ENCODE measurements around the gene FNIP1.

The FNIP1 gene

GRCh38 chr5:131710391-131710790, 86.4 kb downstream of the FNIP1 start:
- no peak overlapping the region for H3K27ac ChIP-seq
- H3K9me3 ChIP-seq = no peaks in the 10 kb centered on the region
- TF ChIP-seq Cebpa-rat (IDR thresholded peaks at IDR 0.05) = no peak
- H3K27me3 ChIP-seq = no peaks in the 10 kb centered on the region
- H4K20me1 ChIP-seq = no peaks in the 10 kb centered on the region
- no peaks in the 10 kb centered on the region for H3K4me1 ChIP-seq
- no peak overlapping the region for H3K4me2 ChIP-seq
- no peak overlapping the region for H3K4me3 ChIP-seq
- H3K9ac ChIP-seq = no peak overlapping the region
- peaks cover 78% of the 10 kb centered on the region for H3K36me3 ChIP-seq

- no peaks in the 10 kb centered on the region for H3K9me3 ChIP-seq
- H3K4me3 ChIP-seq = no peak overlapping the region
- no peaks in the 10 kb centered on the region for H3K27me3 ChIP-seq
- no peak overlapping the region for H3K9ac ChIP-seq
- H4K20me1 ChIP-seq = no peaks in the 10 kb centered on the region
- H3K36me3 ChIP-seq = peaks cover 76% of the 10 kb centered on the region
- no peak overlapping the region for H3K27ac ChIP-seq
- H3K4me1 ChIP-seq = no peaks in the 10 kb centered on the region
- no peak for TF ChIP-seq Cebpa-rat (IDR thresholded peaks at IDR 0.05)
- no peak overlapping the region for H3K4me2 ChIP-seq
These were observed 87.8 kb downstream of the FNIP1 start for GRCh38 chr5:131709043-131709442.

GRCh38 chr5:131706281-131706680, 90.5 kb downstream of the FNIP1 start:
- peaks cover 81% of the 10 kb centered on the region for H3K36me3 ChIP-seq

GRCh38 chr5:131694926-131695325, 101.9 kb downstream of the FNIP1 start:
- Histone ChIP-seq H3K4me3 (no peak overlapping the region), H3K36me3 (peaks cover 68% of the 10 kb centered on the region), H3K9me3 (peaks cover 11% of the 10 kb centered on the region), H3K27me3 (no peaks in the 10 kb centered on the region), H4K20me1 (no peaks in the 10 kb centered on the region), H3K27ac (no peak overlapping the region), H3K4me1 (no peaks in the 10 kb centered on the region), H3K9ac (no peak overlapping the region), H3K4me2 (no peak overlapping the region)
- no peak for TF ChIP-seq Cebpa-rat (IDR thresholded peaks at IDR 0.05)

More at GRCh38 chr5:131706281-131706680, 90.5 kb downstream of the FNIP1 start:
- no peak for TF ChIP-seq Cebpa-rat (IDR thresholded peaks at IDR 0.05)
- H3K27ac ChIP-seq = no peak overlapping the region
- no peaks in the 10 kb centered on the region for H3K27me3 ChIP-seq
- no peaks in the 10 kb centered on the region for H4K20me1 ChIP-seq
- H3K9me3 ChIP-seq = no peaks in the 10 kb centered on the region
- H3K4me3 ChIP-seq = no peak overlapping the region
- no peaks in the 10 kb centered on the region for H3K4me1 ChIP-seq
- no peak overlapping the region for H3K4me2 ChIP-seq
- H3K9ac ChIP-seq = no peak overlapping the region

- peaks cover 60% of the 10 kb centered on the region for H3K36me3 ChIP-seq
These were observed 102.9 kb downstream of the FNIP1 start for GRCh38 chr5:131693894-131694293.

GRCh38 chr5:131685516-131686171, 111.2 kb downstream of the FNIP1 start:
- Histone ChIP-seq H3K9ac (no peak overlapping the region), H3K9me3 (peaks cover 6% of the 10 kb centered on the region), H3K4me1 (peaks cover 11% of the 10 kb centered on the region), H4K20me1 (no peaks in the 10 kb centered on the region), H3K4me3 (no peak overlapping the region), H3K4me2 (no peak overlapping the region), H3K27ac (no peak overlapping the region), H3K36me3 (peaks cover 41% of the 10 kb centered on the region), H3K27me3 (no peaks in the 10 kb centered on the region)
- TF ChIP-seq Cebpa-rat (IDR thresholded peaks at IDR 0.05) = no peak

More at GRCh38 chr5:131693894-131694293, 102.9 kb downstream of the FNIP1 start:
- Histone ChIP-seq H3K4me1 (no peaks in the 10 kb centered on the region), H3K4me2 (no peak overlapping the region), H3K9ac (no peak overlapping the region), H3K27ac (no peak overlapping the region), H3K9me3 (peaks cover 11% of the 10 kb centered on the region), H3K27me3 (no peaks in the 10 kb centered on the region), H4K20me1 (no peaks in the 10 kb centered on the region), H3K4me3 (no peak overlapping the region)
- no peak for TF ChIP-seq Cebpa-rat (IDR thresholded peaks at IDR 0.05)

- no peak overlapping the region for H3K4me3 ChIP-seq
- TF ChIP-seq Cebpa-rat (IDR thresholded peaks at IDR 0.05) = no peak
- H4K20me1 ChIP-seq = no peaks in the 10 kb centered on the region
- H3K27me3 ChIP-seq = no peaks in the 10 kb centered on the region
- H3K9me3 ChIP-seq = no peaks in the 10 kb centered on the region
- H3K9ac ChIP-seq = no peak overlapping the region
- peaks cover 37% of the 10 kb centered on the region for H3K36me3 ChIP-seq
- no peak overlapping the region for H3K27ac ChIP-seq
- peaks cover 11% of the 10 kb centered on the region for H3K4me1 ChIP-seq
- H3K4me2 ChIP-seq = no peak overlapping the region
These were observed 112.2 kb downstream of the FNIP1 start for GRCh38 chr5:131684595-131684994.

GRCh38 chr5:131684051-131684450, 112.8 kb downstream of the FNIP1 start:
- Histone ChIP-seq H3K4me1 (peaks cover 11% of the 10 kb centered on the region), H4K20me1 (no peaks in the 10 kb centered on the region), H3K27me3 (no peaks in the 10 kb centered on the region), H3K36me3 (peaks cover 42% of the 10 kb centered on the region), H3K4me2 (no peak overlapping the region), H3K27ac (no peak overlapping the region), H3K9me3 (no peaks in the 10 kb centered on the region), H3K4me3 (no peak overlapping the region), H3K9ac (no peak overlapping the region)
- no peak for TF ChIP-seq Cebpa-rat (IDR thresholded peaks at IDR 0.05)

GRCh38 chr5:131682826-131683225, 114.0 kb downstream of the FNIP1 start:
- no peak overlapping the region for H3K9ac ChIP-seq
- H3K4me1 ChIP-seq = peaks cover 11% of the 10 kb centered on the region
- H3K27me3 ChIP-seq = no peaks in the 10 kb centered on the region
- H3K4me3 ChIP-seq = no peak overlapping the region
- no peaks in the 10 kb centered on the region for H4K20me1 ChIP-seq
- no peaks in the 10 kb centered on the region for H3K9me3 ChIP-seq
- peaks cover 51% of the 10 kb centered on the region for H3K36me3 ChIP-seq
- peak overlapping the region; percentile 37 for H3K4me2 ChIP-seq
- H3K27ac ChIP-seq = peak overlapping the region; percentile 45
- TF ChIP-seq Cebpa-rat (IDR thresholded peaks at IDR 0.05) = no peak

GRCh38 chr5:131682175-131682574, 114.6 kb downstream of the FNIP1 start:
- no peaks in the 10 kb centered on the region for H3K9me3 ChIP-seq
- peak overlapping the region; percentile 45; the same call in 1 of the 2 replicates for H3K27ac ChIP-seq
- H3K9ac ChIP-seq = no peak overlapping the region
- peaks cover 51% of the 10 kb centered on the region for H3K36me3 ChIP-seq
- no peaks in the 10 kb centered on the region for H4K20me1 ChIP-seq
- H3K4me1 ChIP-seq = peaks cover 11% of the 10 kb centered on the region
- no peak overlapping the region for H3K4me3 ChIP-seq
- H3K27me3 ChIP-seq = no peaks in the 10 kb centered on the region
- no peak overlapping the region; the same call in 1 of the 2 replicates for H3K4me2 ChIP-seq
- no peak for TF ChIP-seq Cebpa-rat (IDR thresholded peaks at IDR 0.05)

All from BLaER1 (cell line).